NCI-H1694 (cell line): ENCODE measurements around the gene RPL9.
"Not testable (repeated sequence)": the region's sequence is repeated elsewhere in the genome, so short reads cannot be mapped to it uniquely, and the experiment has no call there.

Experiments
- DNase-seq: peaks from one replicate; lab custom pipeline; 2025; lab: John Stamatoyannopoulos, UW

The RPL9 gene

DNA sequence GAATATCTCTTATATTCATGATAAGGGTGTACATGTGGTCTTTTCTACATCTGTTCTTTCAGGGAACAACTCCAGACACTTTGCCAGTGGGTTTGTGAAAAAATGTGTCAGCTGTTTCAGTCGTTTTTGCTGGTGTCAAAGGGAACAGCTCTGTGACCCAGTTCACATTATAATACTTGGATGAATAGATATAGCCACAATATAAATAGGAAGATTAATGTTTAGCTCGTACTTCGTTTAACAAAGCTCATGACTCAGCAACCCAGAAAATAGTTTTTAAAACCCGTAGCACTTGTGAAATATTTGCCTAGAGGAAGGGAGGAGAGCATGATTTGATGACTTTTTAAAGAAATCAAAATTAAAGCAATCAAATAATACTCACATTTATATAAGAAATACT, 8.0 kb upstream of the RPL9 start:
- no peak for DNase-seq

- no peak for DNase-seq
Observed at GRCh38 chr4:39464886-39465501, 6.3 kb upstream of the RPL9 start.

DNA sequence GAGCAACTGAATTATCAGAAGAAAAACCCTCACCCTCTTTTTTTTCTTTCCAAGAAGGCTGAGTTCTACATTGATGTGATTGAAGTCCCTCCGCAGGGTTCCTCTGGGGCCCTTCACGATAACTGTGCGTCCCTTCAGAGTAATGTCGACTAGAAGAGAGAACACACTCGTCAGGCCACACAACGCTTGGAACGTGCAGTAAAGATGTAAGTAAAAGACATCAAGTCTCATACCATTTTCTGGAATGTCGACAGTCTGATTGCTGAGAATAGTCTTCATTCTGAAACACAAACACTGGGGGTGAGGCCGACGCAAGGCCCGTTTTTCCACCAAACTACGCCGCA, 589 bp downstream of the RPL9 start:
- not testable (repeated sequence) for DNase-seq

GRCh38 chr4:39456946-39457763, 1.6 kb downstream of the RPL9 start:
- no peak for DNase-seq

- DNase-seq: no peak
Observed at GRCh38 chr4:39455486-39455885, 3.2 kb downstream of the RPL9 start.

DNA sequence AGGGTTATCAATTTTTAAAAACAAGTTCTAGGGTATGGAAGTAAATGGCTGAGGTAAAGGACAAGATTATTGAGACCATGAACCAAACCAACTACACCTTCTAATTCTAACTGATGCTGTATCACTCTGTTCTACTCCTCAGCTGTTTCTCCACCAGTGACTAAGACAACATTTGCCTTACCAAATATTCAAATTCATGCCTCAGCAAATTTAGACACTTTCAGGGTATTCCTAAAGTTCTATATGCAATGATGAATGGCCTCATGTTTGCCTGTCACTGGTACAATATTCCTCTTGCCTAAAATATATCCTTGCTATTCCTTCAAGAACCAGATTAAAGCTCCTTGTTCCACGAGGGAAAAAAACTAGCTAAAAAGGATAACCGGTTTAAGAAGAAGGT, 5.0 kb downstream of the RPL9 start:
- no peak for DNase-seq

GRCh38 chr4:39452860-39453587, 5.7 kb downstream of the RPL9 start:
- DNase-seq: no peak

GRCh38 chr4:39452153-39452859, 6.4 kb downstream of the RPL9 start:
- DNase-seq: no peak

DNA sequence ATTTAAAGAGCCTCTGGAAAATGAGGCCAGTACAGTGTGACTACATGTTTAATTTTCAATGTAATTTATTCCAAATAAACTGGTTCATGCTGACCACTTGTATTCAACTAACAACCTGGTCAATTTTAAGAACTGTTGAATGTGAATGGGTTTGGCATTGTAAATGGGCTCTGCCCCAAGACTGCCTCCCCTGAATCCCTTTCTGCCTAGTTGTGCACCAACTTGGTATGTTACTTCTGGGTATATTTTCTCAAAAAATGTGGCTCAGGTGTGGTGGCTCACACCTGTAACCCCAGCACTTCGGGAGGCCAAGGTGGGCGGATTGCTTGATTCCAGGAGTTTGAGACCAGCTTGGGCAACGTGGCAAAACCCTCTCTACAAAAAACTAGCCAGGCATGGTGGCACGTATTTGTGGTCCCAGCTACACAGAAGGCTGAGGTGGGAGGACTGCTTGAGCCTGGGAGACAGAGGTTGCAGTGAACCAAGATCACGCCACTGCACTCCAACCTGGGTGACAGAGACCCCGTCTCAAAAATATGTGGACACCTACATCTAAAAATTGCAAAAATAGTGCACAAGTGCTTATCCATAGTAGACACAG, 7.2 kb downstream of the RPL9 start:
- DNase-seq: no peak

DNA sequence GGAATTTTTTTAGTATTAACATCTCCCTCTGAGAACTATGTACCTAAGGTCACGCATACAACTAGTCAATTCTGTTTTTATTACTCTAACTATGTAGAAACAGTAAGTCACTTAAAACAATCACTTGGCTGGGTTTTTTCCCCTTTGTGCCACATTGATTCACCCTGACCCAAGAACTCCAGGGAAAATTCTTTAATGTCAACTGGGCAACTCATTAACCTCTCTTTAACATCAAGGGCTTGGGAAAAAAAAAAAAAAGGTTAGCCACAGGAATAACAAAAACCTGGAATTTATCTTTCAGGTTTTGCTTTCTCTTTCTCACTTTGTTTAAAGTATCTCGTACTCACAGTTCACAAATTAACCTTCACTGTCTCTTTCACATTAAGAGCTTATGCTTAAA, 8.1 kb downstream of the RPL9 start:
- no peak for DNase-seq

DNA sequence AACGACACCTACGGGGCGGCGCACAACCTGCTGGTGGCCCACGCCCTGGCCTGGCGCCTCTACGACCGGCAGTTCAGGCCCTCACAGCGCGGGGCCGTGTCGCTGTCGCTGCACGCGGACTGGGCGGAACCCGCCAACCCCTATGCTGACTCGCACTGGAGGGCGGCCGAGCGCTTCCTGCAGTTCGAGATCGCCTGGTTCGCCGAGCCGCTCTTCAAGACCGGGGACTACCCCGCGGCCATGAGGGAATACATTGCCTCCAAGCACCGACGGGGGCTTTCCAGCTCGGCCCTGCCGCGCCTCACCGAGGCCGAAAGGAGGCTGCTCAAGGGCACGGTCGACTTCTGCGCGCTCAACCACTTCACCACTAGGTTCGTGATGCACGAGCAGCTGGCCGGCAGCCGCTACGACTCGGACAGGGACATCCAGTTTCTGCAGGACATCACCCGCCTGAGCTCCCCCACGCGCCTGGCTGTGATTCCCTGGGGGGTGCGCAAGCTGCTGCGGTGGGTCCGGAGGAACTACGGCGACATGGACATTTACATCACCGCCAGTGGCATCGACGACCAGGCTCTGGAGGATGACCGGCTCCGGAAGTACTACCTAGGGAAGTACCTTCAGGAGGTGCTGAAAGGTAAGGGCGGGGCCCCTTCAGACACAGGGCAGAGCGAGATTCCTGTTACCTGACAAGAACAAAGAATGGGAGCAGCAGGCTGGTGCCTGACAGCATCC, 11.7 kb downstream of the RPL9 start:
- DNase-seq: no peak

DNA sequence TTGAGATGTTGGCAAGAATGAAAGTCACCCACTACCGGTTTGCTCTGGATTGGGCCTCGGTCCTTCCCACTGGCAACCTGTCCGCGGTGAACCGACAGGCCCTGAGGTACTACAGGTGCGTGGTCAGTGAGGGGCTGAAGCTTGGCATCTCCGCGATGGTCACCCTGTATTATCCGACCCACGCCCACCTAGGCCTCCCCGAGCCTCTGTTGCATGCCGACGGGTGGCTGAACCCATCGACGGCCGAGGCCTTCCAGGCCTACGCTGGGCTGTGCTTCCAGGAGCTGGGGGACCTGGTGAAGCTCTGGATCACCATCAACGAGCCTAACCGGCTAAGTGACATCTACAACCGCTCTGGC, 12.3 kb downstream of the RPL9 start:
- DNase-seq: no peak

- DNase-seq: no peak
Observed at GRCh38 chr4:39442998-39443397, 15.7 kb downstream of the RPL9 start.

- no peak for DNase-seq
Observed at GRCh38 chr4:39441593-39441992, 17.1 kb downstream of the RPL9 start.

- DNase-seq: no peak
Observed at GRCh38 chr4:39435659-39436563, 22.8 kb downstream of the RPL9 start.

DNA sequence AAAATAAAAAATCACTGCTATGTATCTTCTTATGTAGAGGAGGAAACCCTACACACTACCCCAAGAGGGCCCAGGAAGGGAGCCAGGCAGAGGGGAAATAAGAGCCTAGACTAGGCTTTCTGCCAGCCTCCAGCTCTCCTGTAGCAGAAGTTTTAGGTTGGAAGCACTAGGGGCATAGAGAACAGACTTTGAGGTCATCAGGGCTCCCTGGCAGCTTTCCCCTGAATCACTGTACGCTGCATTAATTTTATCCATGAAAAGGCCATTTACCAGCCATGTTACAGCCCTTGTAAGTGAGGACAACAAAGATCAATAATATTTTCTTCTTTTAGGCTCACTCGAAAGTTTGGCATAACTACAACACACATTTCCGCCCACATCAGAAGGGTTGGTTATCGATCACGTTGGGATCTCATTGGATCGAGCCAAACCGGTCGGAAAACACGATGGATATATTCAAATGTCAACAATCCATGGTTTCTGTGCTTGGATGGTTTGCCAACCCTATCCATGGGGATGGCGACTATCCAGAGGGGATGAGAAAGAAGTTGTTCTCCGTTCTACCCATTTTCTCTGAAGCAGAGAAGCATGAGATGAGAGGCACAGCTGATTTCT, 24.7 kb downstream of the RPL9 start:
- no peak for DNase-seq

DNA sequence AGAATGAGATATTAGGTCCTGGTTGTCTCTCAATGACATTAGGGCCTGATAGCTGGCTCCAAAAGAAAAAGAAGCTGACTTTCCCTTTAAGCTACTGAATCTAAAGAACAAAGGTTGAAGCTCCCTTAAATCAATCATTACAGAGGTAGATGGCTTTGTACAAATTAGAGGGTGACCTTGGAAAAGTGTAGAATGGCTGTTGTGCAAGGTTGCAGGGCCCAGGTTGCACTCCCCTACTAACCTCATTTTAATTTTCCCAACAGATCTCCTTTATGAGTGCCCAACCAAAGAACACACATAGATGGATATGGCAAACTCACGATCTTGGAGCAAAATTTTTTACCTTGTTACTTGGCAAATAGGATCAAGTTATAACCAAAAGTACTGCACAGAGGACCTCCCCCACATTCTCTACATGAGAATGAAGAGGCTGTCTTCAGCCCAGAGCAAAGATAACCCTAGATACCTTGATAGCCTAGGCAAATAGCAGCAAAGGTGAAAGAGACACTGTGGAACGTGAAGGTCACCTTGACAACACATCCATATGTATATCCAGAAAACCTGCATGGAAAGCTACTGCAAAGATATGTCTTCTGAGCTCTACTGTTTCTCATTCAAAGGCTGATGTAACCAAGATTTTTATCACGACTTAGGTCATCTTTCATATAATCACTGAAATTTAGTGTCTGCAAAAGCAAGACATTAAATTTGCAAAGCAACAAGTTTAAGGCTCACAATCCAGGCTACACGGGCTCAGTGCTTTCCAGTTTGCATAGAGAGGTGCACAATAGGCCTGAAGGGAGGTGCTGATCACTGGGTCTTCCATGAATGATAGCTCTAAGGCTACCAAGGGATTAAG, 29.0 kb downstream of the RPL9 start:
- DNase-seq: no peak

GRCh38 chr4:39427520-39428114, 31.1 kb downstream of the RPL9 start:
- no peak for DNase-seq

- no peak for DNase-seq
Observed at GRCh38 chr4:39426728-39427127, 32.0 kb downstream of the RPL9 start.
